ENCODE measurements around the gene DCUN1D5. TPM values are rescaled to one million over a fixed set of nuclear protein-coding genes. Genes with fewer than 3 reads are reported as not detected.

The DCUN1D5 gene
- total and polyA plus RNA-seq, 2 of the 8 experiments (the other 6 are each of a cell fraction or from before 2014, with no cell fraction given), result 76.1 to 95.4 TPM

DNA sequence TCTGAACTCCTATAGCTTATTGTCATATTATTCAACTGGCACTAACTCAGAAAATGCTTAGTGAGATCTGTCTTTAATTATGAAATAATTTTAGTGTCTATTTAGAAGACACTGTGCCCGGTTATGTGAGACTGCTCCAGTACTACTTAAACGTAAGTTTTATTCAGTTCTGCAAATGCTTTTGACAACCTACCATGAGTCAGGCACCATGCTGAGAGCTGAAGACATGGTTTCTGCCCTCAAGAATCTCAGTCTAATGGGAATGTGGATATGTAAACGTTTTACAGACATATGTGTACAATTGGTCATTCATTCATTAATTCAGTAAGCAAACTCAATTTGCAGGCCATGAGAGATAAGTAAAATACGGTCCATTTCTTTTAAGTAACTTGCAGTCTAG, 40.0 kb downstream of the DCUN1D5 start (continued):
- TF ChIP-seq, protein P1, sequence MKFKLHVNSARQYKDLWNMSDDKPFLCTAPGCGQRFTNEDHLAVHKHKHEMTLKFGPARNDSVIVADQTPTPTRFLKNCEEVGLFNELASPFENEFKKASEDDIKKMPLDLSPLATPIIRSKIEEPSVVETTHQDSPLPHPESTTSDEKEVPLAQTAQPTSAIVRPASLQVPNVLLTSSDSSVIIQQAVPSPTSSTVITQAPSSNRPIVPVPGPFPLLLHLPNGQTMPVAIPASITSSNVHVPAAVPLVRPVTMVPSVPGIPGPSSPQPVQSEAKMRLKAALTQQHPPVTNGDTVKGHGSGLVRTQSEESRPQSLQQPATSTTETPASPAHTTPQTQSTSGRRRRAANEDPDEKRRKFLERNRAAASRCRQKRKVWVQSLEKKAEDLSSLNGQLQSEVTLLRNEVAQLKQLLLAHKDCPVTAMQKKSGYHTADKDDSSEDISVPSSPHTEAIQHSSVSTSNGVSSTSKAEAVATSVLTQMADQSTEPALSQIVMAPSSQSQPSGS (IDR thresholded peaks at IDR 0.05; ENCODE audit: low read length), result no peak
- TF ChIP-seq TAF1 (IDR thresholded peaks at IDR 0.05; ENCODE audit: low read depth, low read length) (no peak), KDM1A (IDR thresholded peaks at IDR 0.05; ENCODE audit: borderline replicate concordance, low read length) (no peak), HDAC2 (IDR thresholded peaks at IDR 0.05; ENCODE audit: borderline replicate concordance in 1 of 2, low read depth in 2 of 2, low read length in 2 of 2) (no peak), GTF2F1 (IDR thresholded peaks at IDR 0.05; ENCODE audit: borderline replicate concordance, low read depth, low read length) (no peak)
